A549 treated with GW870086 at 1 μM for 4 hours (cell line): ENCODE measurements around the gene MXD1. TPM values are rescaled to one million over a fixed set of nuclear protein-coding genes. Genes with fewer than 3 reads are reported as not detected.

Experiments
- total RNA-seq: library from RNA; stranded (reverse); fragments of 200-300 nt; extraction: Qiagen RNA extraction; gene quantifications from 5 replicates; pipeline ENCODE4 v1.2.3, GENCODE V29; 2022; ENCODE audit warnings: low read depth

The MXD1 gene
- 1.7 to 2.5 TPM (median 2.1 TPM) in 5 replicates for total RNA-seq

GRCh38 chr2:69914950-69915945, at the start of gene MXD1:
Gene MXD1 (plus strand): TSS chr2:69915109. CDS start chr2:69915331, 222 bp downstream.

GRCh38 chr2:69893684-69894551, 21.0 kb upstream of the MXD1 start, which contains the start of gene SNRNP27:
Gene SNRNP27 (plus strand): TSS chr2:69893956. CDS start chr2:69893985, 29 bp downstream.

GRCh38 chr2:69961496-69961895, 46.6 kb downstream of the MXD1 start, which contains the start of gene ASPRV1:
Gene ASPRV1 (minus strand): TSS chr2:69961631. CDS start chr2:69961436, 195 bp downstream.

Other genes starting within 250 kb of the MXD1 start
- 332 to 386 TPM (median 354 TPM) in 5 replicates for gene ANXA4, start 173.0 kb upstream of the MXD1 start, total RNA-seq
- 6.6 to 12.1 TPM (median 9.9 TPM) in 5 replicates for gene GMCL1, start 85.4 kb upstream of the MXD1 start, total RNA-seq
- 45.9 to 79.0 TPM (median 52.2 TPM) in 5 replicates for gene SNRNP27, start 21.2 kb upstream of the MXD1 start, total RNA-seq
- gene ASPRV1, start 46.5 kb downstream of the MXD1 start, total RNA-seq = 0.22 to 0.41 TPM (median 0.36 TPM) in 5 replicates
- gene PCBP1, start 172.4 kb downstream of the MXD1 start, total RNA-seq = 365 to 431 TPM (median 405 TPM) in 5 replicates